ENCODE measurements around the gene VPS35.

VPS35 gene

GRCh38 chr16:46606231-46606630 is 82.7 kb downstream of the VPS35 start:
- DNase-seq = no peak

Measured in NCI-H345 (cell line).